ENCODE data around the gene CASP5. TPM values are rescaled to one million over a fixed set of nuclear protein-coding genes. Genes with fewer than 3 reads are reported as not detected.

Gene CASP5
- total RNA-seq, 1 experiment from 2014 or later: not detected

DNA sequence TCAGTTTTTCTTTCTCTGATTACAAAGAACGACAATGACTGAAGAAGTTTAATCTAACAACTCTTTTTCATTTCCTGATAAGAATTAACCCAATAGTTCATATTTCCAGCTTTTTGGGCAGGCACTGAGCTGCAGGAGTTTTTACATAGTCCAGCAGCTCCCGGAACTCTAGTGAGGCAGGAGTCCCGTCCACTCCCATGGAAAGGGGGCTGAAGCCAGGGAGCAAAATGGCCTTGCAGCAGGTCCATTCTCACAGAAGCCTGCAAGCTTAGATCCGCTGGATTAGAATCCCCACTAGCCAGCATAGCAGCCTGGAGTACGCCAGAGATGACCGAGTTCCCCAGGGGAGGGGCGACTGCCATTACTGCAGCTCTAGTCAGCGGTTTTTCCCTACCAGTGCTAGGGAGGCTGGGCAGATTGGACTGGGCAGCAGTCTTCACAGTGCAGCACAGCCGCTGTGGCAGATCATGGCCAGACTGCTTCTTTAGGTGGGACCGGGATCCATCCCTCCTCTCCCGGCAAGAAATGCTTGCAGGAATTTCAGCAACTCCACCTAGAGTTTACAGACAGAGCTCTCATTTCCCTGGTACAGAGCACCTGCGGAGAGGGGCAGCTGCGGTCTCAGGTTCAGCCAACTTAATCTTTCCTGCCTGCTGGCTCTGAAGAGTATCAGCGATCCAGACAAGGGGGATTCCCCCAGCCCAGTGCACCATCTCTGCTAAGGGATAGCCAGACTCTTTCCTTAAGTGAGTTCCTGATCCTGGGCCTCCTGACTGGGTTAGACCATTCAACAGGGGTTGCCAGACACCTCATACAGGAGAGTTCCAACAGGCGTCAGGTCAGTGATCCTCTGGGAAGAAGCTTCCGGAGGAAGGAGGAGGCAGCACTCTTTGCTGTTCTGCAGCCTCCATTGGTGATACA is 53.9 kb downstream of the CASP5 start:
- Histone ChIP-seq H3K36me3 (ENCODE audit: insufficient read depth, low read length) (no peaks in the 10 kb centered on the region), H3K79me2 (ENCODE audit: low read length) (no peaks in the 10 kb centered on the region), H3K27me3 (ENCODE audit: low read length) (no peaks in the 10 kb centered on the region), H3K4me1 (ENCODE audit: low read length) (peaks cover 15% of the 10 kb centered on the region), H3K9me2 (replicated peaks; ENCODE audit: insufficient read depth, low read length) (0 out of 2 replicates have a peak, but pooled peaks cover 4% of the 10 kb centered on the region), H3K9me3 (ENCODE audit: low read length) (0 out of 2 replicates have a peak, but pooled peaks cover 3% of the 10 kb centered on the region), H3K4me2 (ENCODE audit: low read depth, low read length, poor library complexity, severe bottlenecking) (peak overlapping the region; percentile 67), H3K27ac (ENCODE audit: low read length) (no peak overlapping the region), H2AFZ (ENCODE audit: low read length) (peak overlapping the region; percentile 73), H4K20me1 (ENCODE audit: insufficient read depth, low read depth, low read length) (no peaks in the 10 kb centered on the region), H3K4me3 (ENCODE audit: low read length) (peak overlapping the region; percentile 65), H3K9ac (ENCODE audit: low read length) (peak overlapping the region; percentile 56; the same call in 1 of the 2 replicates)
- no peak for DNase-seq

DNA sequence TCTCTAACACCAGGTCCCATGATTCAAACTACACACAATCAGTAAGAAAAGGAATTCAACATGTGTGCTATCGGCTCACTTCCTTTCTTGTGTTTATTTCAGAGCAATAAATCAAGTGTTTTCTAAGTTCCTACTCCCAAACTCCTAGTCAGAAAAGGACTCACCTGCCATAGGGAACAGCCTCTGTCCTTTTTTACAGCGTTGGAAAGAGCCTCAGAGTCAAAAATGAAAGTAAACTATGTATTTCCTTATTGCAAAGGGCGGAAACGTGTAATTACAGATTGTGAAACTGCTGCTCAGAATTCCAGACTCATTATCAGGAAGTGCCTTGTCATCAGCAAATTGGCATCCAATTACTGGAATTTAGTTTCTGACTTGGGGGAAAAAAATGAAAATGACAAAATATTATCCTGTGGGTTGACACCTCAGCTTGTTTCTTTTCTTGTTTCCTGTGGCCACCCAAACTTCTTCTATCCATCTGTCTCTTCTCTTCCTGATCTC is 54.6 kb downstream of the CASP5 start, which contains the start of gene CASP4:
Gene CASP4 (minus strand): TSS at position 220 of the 501 bp plus-strand sequence. CDS start 49 bp downstream, at position 171.
- DNase-seq: peak; percentile 67
- Histone ChIP-seq H3K79me2 (ENCODE audit: low read length) (no peaks in the 10 kb centered on the region), H3K9ac (ENCODE audit: low read length) (peak within 1 kb of the TSS; percentile 56), H3K36me3 (ENCODE audit: insufficient read depth, low read length) (no peaks in the 10 kb centered on the region), H2AFZ (ENCODE audit: low read length) (peak within 1 kb of the TSS; percentile 73), H3K4me3 (ENCODE audit: low read length) (peak within 1 kb of the TSS; percentile 65), H3K4me2 (ENCODE audit: low read depth, low read length, poor library complexity, severe bottlenecking) (peak within 1 kb of the TSS; percentile 67), H3K9me2 (replicated peaks; ENCODE audit: insufficient read depth, low read length) (0 out of 2 replicates have a peak, but pooled peaks cover 4% of the 10 kb centered on the region), H4K20me1 (ENCODE audit: insufficient read depth, low read depth, low read length) (no peaks in the 10 kb centered on the region), H3K9me3 (ENCODE audit: low read length) (no peaks in the 10 kb centered on the region), H3K27me3 (ENCODE audit: low read length) (peaks cover under 1% of the 10 kb centered on the region; the same call in 1 of the 2 replicates), H3K27ac (ENCODE audit: low read length) (no peak within 1 kb of the TSS), H3K4me1 (ENCODE audit: low read length) (peaks cover 15% of the 10 kb centered on the region)

DNA sequence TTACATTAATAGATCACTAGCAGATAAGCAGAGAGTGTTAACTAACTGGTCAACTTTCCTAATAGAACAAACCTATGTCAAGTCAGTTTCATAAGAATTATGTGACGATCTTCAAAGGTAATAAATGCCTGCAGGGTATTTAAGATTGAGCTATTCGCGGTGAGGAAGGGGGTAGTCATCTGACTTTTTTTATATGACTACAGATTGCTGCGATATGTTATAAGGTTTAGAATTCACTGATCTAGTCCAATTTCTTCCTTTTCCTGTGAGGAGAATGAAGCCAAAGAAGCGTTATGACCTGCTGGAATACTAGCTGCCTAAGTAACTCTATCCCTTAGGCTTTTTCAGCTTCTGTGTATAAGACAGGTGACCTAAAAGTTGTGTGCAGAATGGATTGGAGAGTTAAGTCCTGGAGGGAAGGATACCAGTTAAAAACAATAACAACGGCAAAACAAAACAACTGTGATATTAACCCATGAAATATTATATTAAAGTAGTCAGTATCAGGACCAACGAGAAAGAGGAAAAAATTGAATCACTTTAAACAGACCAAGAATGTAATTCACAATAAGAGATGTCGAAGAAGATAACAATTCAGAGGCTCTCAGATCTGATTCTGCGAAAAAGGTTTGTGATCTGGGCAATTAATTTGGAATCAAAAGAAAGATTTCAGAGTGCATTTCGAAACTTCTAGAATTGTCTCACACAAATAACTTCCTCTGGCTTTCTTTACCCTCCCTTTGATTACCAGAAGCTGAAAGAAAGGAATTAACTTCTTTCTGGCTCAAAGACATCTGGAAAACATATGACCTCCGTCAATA is 55.2 kb downstream of the CASP5 start:
- Histone ChIP-seq H3K4me3 (ENCODE audit: low read length) (peak overlapping the region; percentile 65), H3K9me2 (replicated peaks; ENCODE audit: insufficient read depth, low read length) (0 out of 2 replicates have a peak, but pooled peaks cover 4% of the 10 kb centered on the region), H3K27me3 (ENCODE audit: low read length) (peaks cover 3% of the 10 kb centered on the region; the same call in 1 of the 2 replicates), H3K27ac (ENCODE audit: low read length) (no peak overlapping the region), H3K36me3 (ENCODE audit: insufficient read depth, low read length) (no peaks in the 10 kb centered on the region), H3K4me2 (ENCODE audit: low read depth, low read length, poor library complexity, severe bottlenecking) (peak overlapping the region; percentile 67), H3K79me2 (ENCODE audit: low read length) (no peaks in the 10 kb centered on the region), H3K4me1 (ENCODE audit: low read length) (peaks cover 15% of the 10 kb centered on the region), H3K9me3 (ENCODE audit: low read length) (no peaks in the 10 kb centered on the region), H2AFZ (ENCODE audit: low read length) (peak overlapping the region; percentile 73), H4K20me1 (ENCODE audit: insufficient read depth, low read depth, low read length) (no peaks in the 10 kb centered on the region), H3K9ac (ENCODE audit: low read length) (peak overlapping the region; percentile 56)
- no peak for DNase-seq

DNA sequence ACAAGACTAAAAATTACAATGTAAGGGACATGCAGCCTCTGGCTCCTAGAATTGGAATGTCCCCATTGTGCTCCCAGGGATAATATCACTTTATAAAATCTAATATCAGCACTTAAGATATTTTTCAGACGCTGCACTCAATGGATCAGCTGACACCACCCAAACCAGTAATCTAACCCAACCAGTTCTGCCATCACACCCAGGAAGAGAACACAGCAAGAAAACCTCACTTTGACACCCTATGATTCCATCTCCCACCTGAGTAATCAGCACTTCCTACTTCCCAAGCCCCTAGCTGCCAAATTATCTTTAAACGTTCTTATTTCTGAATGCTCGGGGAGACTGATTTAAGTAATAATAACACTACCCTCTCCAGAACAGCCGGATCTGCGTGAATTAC is 57.2 kb downstream of the CASP5 start:
- H3K27ac ChIP-seq (ENCODE audit: low read length): no peak overlapping the region
- H3K9me3 ChIP-seq (ENCODE audit: low read length): no peaks in the 10 kb centered on the region
- no peak overlapping the region for H3K9ac ChIP-seq (ENCODE audit: low read length)
- H3K4me2 ChIP-seq (ENCODE audit: low read depth, low read length, poor library complexity, severe bottlenecking): no peak overlapping the region
- peaks cover 3% of the 10 kb centered on the region; the same call in 1 of the 2 replicates for H3K27me3 ChIP-seq (ENCODE audit: low read length)
- H3K4me3 ChIP-seq (ENCODE audit: low read length): no peak overlapping the region
- H3K79me2 ChIP-seq (ENCODE audit: low read length): no peaks in the 10 kb centered on the region
- 0 out of 2 replicates have a peak, but pooled peaks cover 4% of the 10 kb centered on the region for H3K9me2 ChIP-seq (replicated peaks; ENCODE audit: insufficient read depth, low read length)
- peaks cover 15% of the 10 kb centered on the region for H3K4me1 ChIP-seq (ENCODE audit: low read length)
- H4K20me1 ChIP-seq (ENCODE audit: insufficient read depth, low read depth, low read length): no peaks in the 10 kb centered on the region
- no peak overlapping the region for H2AFZ ChIP-seq (ENCODE audit: low read length)
- H3K36me3 ChIP-seq (ENCODE audit: insufficient read depth, low read length): no peaks in the 10 kb centered on the region
- DNase-seq: no peak

DNA sequence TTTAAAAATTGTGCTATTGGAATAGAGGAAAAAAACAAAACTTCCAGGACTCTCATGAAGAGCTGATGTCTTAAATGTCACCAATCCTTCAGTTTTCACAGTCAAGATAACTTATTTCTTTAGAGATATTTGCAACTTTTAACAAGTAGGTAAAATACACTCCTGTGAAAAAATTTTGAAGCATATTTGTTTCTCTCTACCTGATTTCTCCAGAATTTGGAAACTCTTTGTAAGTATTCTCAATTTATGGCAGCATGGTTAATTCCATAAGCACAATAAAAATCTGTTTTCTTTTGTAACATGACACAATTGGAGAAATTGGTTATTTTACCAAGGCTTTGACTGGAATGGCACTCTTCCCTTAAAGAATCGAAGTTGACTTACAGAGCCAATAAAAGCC is 58.7 kb downstream of the CASP5 start:
- Histone ChIP-seq H3K4me1 (ENCODE audit: low read length) (peaks cover 15% of the 10 kb centered on the region), H3K4me2 (ENCODE audit: low read depth, low read length, poor library complexity, severe bottlenecking) (no peak overlapping the region), H3K27me3 (ENCODE audit: low read length) (peaks cover 3% of the 10 kb centered on the region; the same call in 1 of the 2 replicates), H4K20me1 (ENCODE audit: insufficient read depth, low read depth, low read length) (no peaks in the 10 kb centered on the region), H3K79me2 (ENCODE audit: low read length) (no peaks in the 10 kb centered on the region), H3K9me3 (ENCODE audit: low read length) (no peaks in the 10 kb centered on the region), H3K36me3 (ENCODE audit: insufficient read depth, low read length) (no peaks in the 10 kb centered on the region), H3K27ac (ENCODE audit: low read length) (no peak overlapping the region), H3K4me3 (ENCODE audit: low read length) (no peak overlapping the region), H3K9me2 (replicated peaks; ENCODE audit: insufficient read depth, low read length) (0 out of 2 replicates have a peak, but pooled peaks cover 4% of the 10 kb centered on the region), H3K9ac (ENCODE audit: low read length) (no peak overlapping the region), H2AFZ (ENCODE audit: low read length) (no peak overlapping the region)
- DNase-seq: no peak

DNA sequence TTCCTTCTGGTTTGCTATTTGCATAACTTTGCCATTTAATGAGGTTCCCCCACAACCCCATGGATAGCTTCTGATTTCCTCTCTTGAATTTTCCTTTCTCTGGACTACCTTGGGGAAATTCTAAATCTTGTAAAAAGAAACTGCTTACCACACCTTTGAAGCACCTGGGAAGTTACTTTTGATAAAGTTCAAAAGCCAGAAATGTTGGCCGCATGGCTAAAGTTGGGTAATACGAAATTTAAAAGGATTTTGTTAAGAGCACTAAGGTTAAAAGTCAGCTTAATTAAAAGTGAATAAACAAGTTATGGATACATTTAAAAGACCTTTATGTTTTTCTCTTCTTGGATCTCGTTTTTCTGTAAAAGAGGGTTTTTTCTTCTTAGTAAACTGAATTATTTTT is 60.1 kb downstream of the CASP5 start:
- no peak overlapping the region for H3K4me3 ChIP-seq (ENCODE audit: low read length)
- H3K79me2 ChIP-seq (ENCODE audit: low read length): no peaks in the 10 kb centered on the region
- H3K9me3 ChIP-seq (ENCODE audit: low read length): no peaks in the 10 kb centered on the region
- no peak overlapping the region for H2AFZ ChIP-seq (ENCODE audit: low read length)
- H3K9ac ChIP-seq (ENCODE audit: low read length): no peak overlapping the region
- H4K20me1 ChIP-seq (ENCODE audit: insufficient read depth, low read depth, low read length): no peaks in the 10 kb centered on the region
- 0 out of 2 replicates have a peak, but pooled peaks cover 4% of the 10 kb centered on the region for H3K9me2 ChIP-seq (replicated peaks; ENCODE audit: insufficient read depth, low read length)
- peaks cover 3% of the 10 kb centered on the region; the same call in 1 of the 2 replicates for H3K27me3 ChIP-seq (ENCODE audit: low read length)
- no peaks in the 10 kb centered on the region for H3K36me3 ChIP-seq (ENCODE audit: insufficient read depth, low read length)
- no peak overlapping the region for H3K27ac ChIP-seq (ENCODE audit: low read length)
- peaks cover 4% of the 10 kb centered on the region for H3K4me1 ChIP-seq (ENCODE audit: low read length)
- H3K4me2 ChIP-seq (ENCODE audit: low read depth, low read length, poor library complexity, severe bottlenecking): no peak overlapping the region
- no peak for DNase-seq

DNA sequence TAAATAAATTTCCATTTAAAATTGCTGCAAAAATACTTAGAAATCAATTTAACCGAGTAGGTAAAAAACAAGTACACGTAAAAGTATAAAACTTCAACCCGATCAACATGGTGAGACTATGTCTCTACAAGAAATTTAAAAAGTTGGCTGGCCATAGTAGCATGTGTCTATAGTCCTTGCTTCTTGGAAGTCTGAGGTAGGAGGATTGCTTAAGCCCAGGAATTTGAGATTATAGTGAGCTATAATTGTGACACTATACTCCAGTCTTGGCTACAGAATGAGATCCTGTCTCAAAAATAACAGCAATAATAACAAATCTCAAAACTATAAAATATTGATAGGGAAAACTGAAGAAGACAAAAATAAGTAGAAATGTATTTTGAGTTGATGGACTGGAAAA is 65.7 kb downstream of the CASP5 start:
- H3K27ac ChIP-seq (ENCODE audit: low read length): no peak overlapping the region
- H3K27me3 ChIP-seq (ENCODE audit: low read length): no peaks in the 10 kb centered on the region
- no peak overlapping the region for H3K4me3 ChIP-seq (ENCODE audit: low read length)
- no peaks in the 10 kb centered on the region for H3K4me1 ChIP-seq (ENCODE audit: low read length)
- H4K20me1 ChIP-seq (ENCODE audit: insufficient read depth, low read depth, low read length): no peaks in the 10 kb centered on the region
- no peaks in the 10 kb centered on the region for H3K36me3 ChIP-seq (ENCODE audit: insufficient read depth, low read length)
- no peaks in the 10 kb centered on the region for H3K9me2 ChIP-seq (replicated peaks; ENCODE audit: insufficient read depth, low read length)
- no peaks in the 10 kb centered on the region for H3K9me3 ChIP-seq (ENCODE audit: low read length)
- H3K79me2 ChIP-seq (ENCODE audit: low read length): no peaks in the 10 kb centered on the region
- H3K9ac ChIP-seq (ENCODE audit: low read length): no peak overlapping the region
- no peak overlapping the region for H3K4me2 ChIP-seq (ENCODE audit: low read depth, low read length, poor library complexity, severe bottlenecking)
- no peak overlapping the region for H2AFZ ChIP-seq (ENCODE audit: low read length)
- no peak for DNase-seq

Data from Karpas-422 (cell line).